Prostate gland (tissue), 2 donors: ENCODE results near the gene IMMP2L. TPM values are rescaled to one million over a fixed set of nuclear protein-coding genes. Genes with fewer than 3 reads are reported as not detected.

Experiments
- DNase-seq: peaks from one replicate; pipeline ENCODE4 v3.0.0-alpha.2; 2019; ENCODE audit warnings: low spot score
- H3K27ac ChIP-seq, 2 donors: fragments of 200-600 bp; sonication (generic); 2 replicates each; pipeline ENCODE4 v1.5.1; 2017 to 2019
- H3K27me3 ChIP-seq: fragments of 200-600 bp; sonication (generic); replicated peaks from 2 replicates; pipeline ENCODE4 v1.5.1; 2019; ENCODE audit not compliant: insufficient read depth
- H3K36me3 ChIP-seq, 2 donors: fragments of 200-600 bp; sonication (generic); 1 replicate in 1 of 2; 2 replicates in 1 of 2; pipeline versions ENCODE4 v1.5.1 to v1.8.1; 2017 to 2019
- H3K4me1 ChIP-seq: fragments of 200-600 bp; sonication (generic); replicated peaks from 2 replicates; pipeline ENCODE4 v1.5.1; 2019
- H3K4me3 ChIP-seq, 2 donors: fragments of 200-600 bp; sonication (generic); 2 replicates each; pipeline ENCODE4 v1.5.1; 2017 to 2019
- H3K9me3 ChIP-seq: fragments of 200-600 bp; sonication (generic); 2 replicates; pipeline ENCODE4 v1.5.1; 2017
- CTCF ChIP-seq, 4 experiments: fragments of 200-600 bp in 2 of 4; fragments of 450-650 bp in 2 of 4; sonication (generic) in 2 of 4; IDR thresholded peaks; 1 replicate in 3 of 4; 2 replicates in 1 of 4; pipeline ENCODE4 v1.5.1; 2016 to 2019; ENCODE audit warnings: antibody characterized with exemption in 4 of 4, mild to moderate bottlenecking in 2 of 4, moderate library complexity in 2 of 4
- POLR2A ChIP-seq: fragments of 450-650 bp; IDR thresholded peaks from one replicate; pipeline ENCODE4 v1.6.1; 2016; ENCODE audit warnings: antibody characterized with exemption, mild to moderate bottlenecking
- POLR2AphosphoS5 ChIP-seq: sonication (generic); formaldehyde crosslinking; IDR thresholded peaks from one replicate; pipeline ENCODE4 v1.6.1; 2017; ENCODE audit warnings: antibody characterized with exemption
- WGBS: methylation state at CpG from one replicate; pipeline ENCODE4 v1.1.5; 2018; 5-methylcytosine and 5-hydroxymethylcytosine counted together
- intact Hi-C: fragments of 100-400 bp; cut with DNase I; formaldehyde crosslinking; loops from one replicate; pipeline ENCODE4 v1.14.2; 2022
- total RNA-seq, 2 donors: library from RNA; depleted of rRNA; stranded (reverse); fragments of >200 nt; gene quantifications; one replicate each; pipeline ENCODE4 v1.1.0, GENCODE V29; 2016

The IMMP2L gene
- total RNA-seq, 2 donors from 2014 or later: 16.9 to 20.4 TPM

- Histone ChIP-seq H3K9me3 (no peaks in the 10 kb centered on the region), H3K36me3 (no peaks in the 10 kb centered on the region), H3K27me3 (no peaks in the 10 kb centered on the region), H3K4me3 (no peak overlapping the region), H3K27ac (no peak overlapping the region), H3K4me1 (no peaks in the 10 kb centered on the region)
- no peak for DNase-seq
- 60% methylated on average over 4 of the region's 4 CpGs for WGBS
- intact Hi-C loops: no loop called here
- TF ChIP-seq POLR2A (no peak), POLR2AphosphoS5 (no peak), CTCF (IDR thresholded peaks at IDR 0.05) (no peak)
Measured at GRCh38 chr7:111082351-111082750, 479.9 kb downstream of the IMMP2L start.

- no peak for DNase-seq
- Histone ChIP-seq H3K4me3 (no peak overlapping the region), H3K27ac (no peak overlapping the region), H3K4me1 (no peaks in the 10 kb centered on the region), H3K9me3 (no peaks in the 10 kb centered on the region), H3K36me3 (no peaks in the 10 kb centered on the region), H3K27me3 (no peaks in the 10 kb centered on the region)
- 95% methylated on average over 4 of the region's 4 CpGs for WGBS
- intact Hi-C loops: no loop called here
- TF ChIP-seq POLR2A (no peak), POLR2AphosphoS5 (no peak), CTCF (IDR thresholded peaks at IDR 0.05) (no peak)
Measured at GRCh38 chr7:111081546-111082267, 480.6 kb downstream of the IMMP2L start.

GRCh38 chr7:111080495-111081105 is 481.7 kb downstream of the IMMP2L start:
- Histone ChIP-seq H3K27ac (no peak overlapping the region), H3K4me3 (no peak overlapping the region), H3K27me3 (no peaks in the 10 kb centered on the region), H3K36me3 (no peaks in the 10 kb centered on the region), H3K9me3 (no peaks in the 10 kb centered on the region), H3K4me1 (no peaks in the 10 kb centered on the region)
- no peak for TF ChIP-seq POLR2A
- TF ChIP-seq CTCF (IDR thresholded peaks at IDR 0.05): no peak
- TF ChIP-seq POLR2AphosphoS5: no peak
- intact Hi-C loops: no loop called here
- 97% methylated on average over 1 of the region's 1 CpG for whole genome bisulfite sequencing
- DNase-seq: no peak

GRCh38 chr7:111077001-111077400 is 485.3 kb downstream of the IMMP2L start:
- Histone ChIP-seq H3K9me3 (no peaks in the 10 kb centered on the region), H3K36me3 (no peaks in the 10 kb centered on the region), H3K27me3 (no peaks in the 10 kb centered on the region), H3K4me3 (no peak overlapping the region), H3K4me1 (no peaks in the 10 kb centered on the region), H3K27ac (no peak overlapping the region)
- intact Hi-C loops: no loop called here
- no peak for TF ChIP-seq POLR2AphosphoS5
- no peak for TF ChIP-seq CTCF (IDR thresholded peaks at IDR 0.05)
- TF ChIP-seq POLR2A: no peak
- WGBS: 98% methylated on average over 2 of the region's 2 CpGs
- DNase-seq: no peak

- no peak overlapping the region for H3K4me3 ChIP-seq
- H3K4me1 ChIP-seq: no peaks in the 10 kb centered on the region
- no peak overlapping the region for H3K27ac ChIP-seq
- H3K27me3 ChIP-seq: no peaks in the 10 kb centered on the region
- intact Hi-C loops: no loop called here
- no peaks in the 10 kb centered on the region for H3K36me3 ChIP-seq
- TF ChIP-seq CTCF (IDR thresholded peaks at IDR 0.05): no peak
- TF ChIP-seq POLR2AphosphoS5: no peak
- no peak for TF ChIP-seq POLR2A
- no peaks in the 10 kb centered on the region for H3K9me3 ChIP-seq
- no peak for DNase-seq
Measured at GRCh38 chr7:111076205-111076604, 486.1 kb downstream of the IMMP2L start.
